Hair follicular keratinocyte (primary cell): Measurements from ENCODE around the gene CYREN. TPM values are rescaled to one million over a fixed set of nuclear protein-coding genes. Genes with fewer than 3 reads are reported as not detected.

Source experiments
- total RNA-seq: library from RNA; depleted of rRNA; stranded (reverse); fragments of >200 nt; gene quantifications from 2 replicates; pipeline ENCODE4 v1.2.3, GENCODE V29; 2015

The CYREN gene
- total RNA-seq, result 36.9 and 56.5 TPM in 2 replicates

GRCh38 chr7:135170274-135170997, at the start of gene CYREN:
TSS of gene CYREN (minus strand) at chr7:135170707. CDS start at chr7:135168922, 1,785 bp downstream.

GRCh38 chr7:135211179-135211945, 40.9 kb upstream of the CYREN start, which contains the start of gene WDR91:
TSS of gene WDR91 (minus strand) at chr7:135211526. CDS start at chr7:135211502, 24 bp downstream.

GRCh38 chr7:135147899-135148721, 22.4 kb downstream of the CYREN start, which contains the start of gene TMEM140:
TSS of gene TMEM140 (plus strand) at chr7:135148072. CDS start at chr7:135164442, 16,370 bp downstream.

Other genes starting within 250 kb of the CYREN start
- 0.46 and 1.0 TPM in 2 replicates for gene AGBL3, start 184.2 kb downstream of the CYREN start, total RNA-seq
- not detected in 2 replicates for gene TMEM140, start 22.6 kb downstream of the CYREN start, total RNA-seq
- gene WDR91, start 40.8 kb upstream of the CYREN start, total RNA-seq, result 10.7 and 18.5 TPM in 2 replicates
- not detected in 2 replicates for gene STRA8, start 63.1 kb upstream of the CYREN start, total RNA-seq